Activated CD8-positive, alpha-beta T cell treated with anti-CD3 and anti-CD28 coated beads for 36 hours (primary cell): ENCODE results near the gene ZDHHC3. TPM values are rescaled to one million over a fixed set of nuclear protein-coding genes. Genes with fewer than 3 reads are reported as not detected.

Experiments
- ATAC-seq: fragments of 200-7000 bp; cut with Tn5 transposase; one replicate; pipeline ENCODE4 v1.10.0; 2021; ENCODE audit warnings: mild to moderate bottlenecking, moderate library complexity
- CTCF ChIA-PET: fragments of 350-600 bp; sonication (Branson Sonifier 250); formaldehyde crosslinking; loops from one replicate; lab custom pipeline; 2021; ENCODE audit warnings: antibody characterized with exemption; lab: Charles Lee
- POLR2A ChIA-PET: fragments of 350-600 bp; sonication (Branson Sonifier 250); formaldehyde crosslinking; loops from one replicate; lab custom pipeline; 2021; ENCODE audit warnings: antibody characterized with exemption; lab: Charles Lee
- DNase-seq: peaks from one replicate; pipeline ENCODE4 v3.0.0-alpha.2; 2020
- H3K27ac Mint-ChIP-seq: one replicate; pipeline ENCODE4 v1.8.0; 2021; ENCODE audit warnings: mild to moderate bottlenecking, mixed read lengths
- H3K27me3 Mint-ChIP-seq: one replicate; pipeline ENCODE4 v1.8.0; 2021; ENCODE audit warnings: mixed read lengths
- H3K36me3 Mint-ChIP-seq: one replicate; pipeline ENCODE4 v1.8.0; 2021; ENCODE audit warnings: low read depth, mixed read lengths
- H3K4me1 Mint-ChIP-seq: one replicate; pipeline ENCODE4 v1.8.0; 2021; ENCODE audit warnings: low read depth, mixed read lengths
- H3K4me3 Mint-ChIP-seq: one replicate; pipeline ENCODE4 v1.8.0; 2021; ENCODE audit warnings: mild to moderate bottlenecking, moderate library complexity, mixed read lengths
- H3K9me3 Mint-ChIP-seq: one replicate; pipeline ENCODE4 v1.8.0; 2021; ENCODE audit warnings: mixed read lengths
- CTCF ChIP-seq: fragments of 200-600 bp; IDR thresholded peaks from one replicate; pipeline ENCODE4 v1.8.0; 2022; ENCODE audit warnings: antibody characterized with exemption, mild to moderate bottlenecking
- intact Hi-C: fragments of 100-400 bp; cut with micrococcal nuclease; formaldehyde crosslinking; loops from one replicate; pipeline ENCODE4 v1.10.0; 2022
- total RNA-seq, 2 experiments: library from RNA; stranded (reverse); gene quantifications; one replicate each; pipeline ENCODE4 v1.2.3, GENCODE V29; 2021

The ZDHHC3 gene
- total RNA-seq, 2 experiments from 2014 or later = 28.6 to 36.0 TPM

DNA sequence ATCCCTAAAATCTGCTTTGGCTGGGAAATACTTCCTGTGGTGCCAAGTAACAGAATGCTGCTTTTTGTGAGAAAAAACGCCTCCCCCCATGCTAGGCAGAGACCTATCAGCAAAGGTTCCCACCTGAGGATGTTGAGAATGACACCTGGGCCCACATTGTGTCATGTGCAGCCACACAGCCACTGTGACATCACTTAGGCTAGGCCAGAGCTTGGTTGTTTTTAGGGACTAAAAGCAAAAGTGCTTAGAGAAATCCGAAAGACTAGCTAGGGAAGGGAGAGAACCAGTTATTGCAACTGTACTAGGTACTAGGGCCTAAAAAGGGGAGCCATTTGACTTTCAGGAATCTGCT is 6.2 kb downstream of the ZDHHC3 start:
- H3K27ac Mint-ChIP-seq = peak overlapping the region; percentile 37

DNA sequence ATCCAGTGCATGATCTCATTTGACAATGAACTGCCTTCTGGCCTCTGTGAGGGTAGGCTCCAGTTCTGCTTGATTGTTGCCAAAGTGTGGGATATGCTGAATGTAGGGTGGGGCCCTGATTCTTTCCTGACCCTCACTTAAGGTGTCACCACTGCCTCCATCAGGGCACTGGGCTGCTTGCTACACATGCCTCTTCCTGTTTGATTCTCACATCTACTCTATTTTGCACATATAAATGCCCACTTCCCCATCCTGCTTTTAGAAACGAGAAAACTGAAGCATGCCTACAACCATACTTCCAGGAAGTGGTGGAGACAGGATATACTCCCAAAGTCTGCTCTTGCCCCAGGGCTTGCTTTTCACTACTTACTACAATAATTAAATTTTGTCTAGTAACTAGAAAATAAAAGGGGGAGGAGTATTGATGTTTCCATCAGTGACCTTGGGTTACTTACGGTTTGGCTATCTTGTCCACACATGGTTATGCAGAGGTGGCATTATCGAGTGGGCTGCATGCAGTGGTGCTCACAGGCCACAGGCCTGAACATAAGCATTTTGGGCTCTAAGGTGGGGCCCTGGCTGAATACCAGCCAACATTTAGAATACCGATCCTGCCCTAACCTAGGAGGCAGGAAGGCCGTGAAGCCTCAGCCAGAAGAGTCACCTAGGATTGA is 6.7 kb downstream of the ZDHHC3 start:
- DNase-seq (no peak), ATAC-seq (peak; percentile 46)
- no peak overlapping the region for H3K4me3 Mint-ChIP-seq
- H3K36me3 Mint-ChIP-seq = peaks cover 3% of the 10 kb centered on the region
- no peaks in the 10 kb centered on the region for H3K9me3 Mint-ChIP-seq
- peak overlapping the region; percentile 37 for H3K27ac Mint-ChIP-seq
- H3K4me1 Mint-ChIP-seq = peaks cover 69% of the 10 kb centered on the region
- POLR2A ChIA-PET = interaction anchor here (0.6 to 0.7 kb wide), 2 partner anchors 13 to 416 kb away, joined by 3 read pairs; no protein-coding TSS in a partner anchor
- no peak for TF ChIP-seq CTCF
- CTCF ChIA-PET = interaction anchor here (1.0 kb wide), 1 partner anchor 15 kb away, joined by 3 read pairs; no protein-coding TSS in a partner anchor
- no peaks in the 10 kb centered on the region for H3K27me3 Mint-ChIP-seq
- intact Hi-C loops = no loop called here

More for the DNA sequence above, 6.2 kb downstream of the ZDHHC3 start:
- POLR2A ChIA-PET = no interaction called here
- CTCF ChIA-PET = no interaction called here
- ATAC-seq (no peak), DNase-seq (peak; percentile 22)
- Mint-ChIP-seq H3K9me3 (no peaks in the 10 kb centered on the region), H3K4me3 (no peak overlapping the region), H3K27me3 (no peaks in the 10 kb centered on the region), H3K36me3 (peaks cover 3% of the 10 kb centered on the region), H3K4me1 (peaks cover 73% of the 10 kb centered on the region)
- no peak for TF ChIP-seq CTCF
- intact Hi-C loops = no loop called here

DNA sequence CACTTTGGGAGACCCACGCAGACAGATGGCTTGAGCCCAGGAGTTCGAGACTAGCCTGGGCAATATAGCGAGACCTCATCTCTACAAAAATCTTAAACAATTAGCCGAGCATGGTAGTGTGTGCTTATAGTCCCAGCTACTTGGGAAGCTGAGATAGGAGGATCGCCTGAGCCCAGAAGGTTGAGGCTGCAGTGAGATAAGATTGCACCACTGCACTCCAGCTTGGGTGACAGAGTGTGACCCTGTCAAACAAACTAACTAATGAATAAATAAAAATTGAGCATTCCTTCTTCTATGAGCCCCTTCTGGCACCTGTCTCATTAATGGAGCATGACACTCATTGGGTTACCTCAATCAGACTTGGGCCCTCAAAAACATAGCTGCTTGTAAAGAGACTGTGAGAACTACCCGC is 7.5 kb downstream of the ZDHHC3 start:
- H3K27me3 Mint-ChIP-seq = no peaks in the 10 kb centered on the region
- intact Hi-C loops = no loop called here

GRCh38 chr3:44966795-44967278 is 9.1 kb downstream of the ZDHHC3 start:
- Mint-ChIP-seq H3K27me3 (no peaks in the 10 kb centered on the region), H3K9me3 (no peaks in the 10 kb centered on the region), H3K4me1 (peaks cover 68% of the 10 kb centered on the region), H3K4me3 (no peak overlapping the region), H3K27ac (no peak overlapping the region), H3K36me3 (peaks cover 3% of the 10 kb centered on the region)
- ATAC-seq = peak; percentile 57
- intact Hi-C loops = no loop called here
- no peak for TF ChIP-seq CTCF
- ChIA-PET POLR2A (interaction anchor here (1.8 kb wide), 1 partner anchor 11 kb away, joined by 5 read pairs; no protein-coding TSS in a partner anchor), CTCF (no interaction called here)
- no peak for DNase-seq

More for the DNA sequence above, 7.5 kb downstream of the ZDHHC3 start:
- DNase-seq = no peak
- ATAC-seq = no peak
- peaks cover 68% of the 10 kb centered on the region for H3K4me1 Mint-ChIP-seq
- CTCF ChIA-PET = interaction anchor here (1.0 kb wide), 1 partner anchor 16 kb away, joined by 3 read pairs; no protein-coding TSS in a partner anchor
- POLR2A ChIA-PET = interaction anchor here (0.6 to 0.7 kb wide), 2 partner anchors 14 to 417 kb away, joined by 3 read pairs; no protein-coding TSS in a partner anchor
- TF ChIP-seq CTCF = no peak
- H3K36me3 Mint-ChIP-seq = peaks cover 3% of the 10 kb centered on the region
- no peak overlapping the region for H3K27ac Mint-ChIP-seq
- H3K4me3 Mint-ChIP-seq = no peak overlapping the region
- H3K9me3 Mint-ChIP-seq = no peaks in the 10 kb centered on the region

- CTCF ChIA-PET = no interaction called here
- intact Hi-C loops = no loop called here
These were observed 10.8 kb downstream of the ZDHHC3 start for GRCh38 chr3:44965165-44965564.

More at GRCh38 chr3:44965165-44965564, 10.8 kb downstream of the ZDHHC3 start:
- H3K27me3 Mint-ChIP-seq = no peaks in the 10 kb centered on the region
- H3K4me3 Mint-ChIP-seq = no peak overlapping the region
- POLR2A ChIA-PET = no interaction called here
- H3K4me1 Mint-ChIP-seq = peaks cover 59% of the 10 kb centered on the region
- no peak overlapping the region for H3K27ac Mint-ChIP-seq
- no peak for DNase-seq
- ATAC-seq = no peak
- no peaks in the 10 kb centered on the region for H3K9me3 Mint-ChIP-seq
- no peak for TF ChIP-seq CTCF
- peaks cover 3% of the 10 kb centered on the region for H3K36me3 Mint-ChIP-seq
